ENCODE results near the gene NTMT1.

NTMT1 gene

GRCh38 chr9:129607027-129607387 is 19.0 kb upstream of the NTMT1 start:
- DNase-seq (ENCODE audit: low spot score in 2 of 2), result no peak
- peaks cover 10% of the 10 kb centered on the region for H3K36me3 Mint-ChIP-seq
- H3K4me3 Mint-ChIP-seq, result peak overlapping the region; percentile 22
- H3K4me1 Mint-ChIP-seq, result peaks cover 72% of the 10 kb centered on the region
- no peaks in the 10 kb centered on the region for H3K9me3 Mint-ChIP-seq
- no peak for ATAC-seq
- H3K27ac Mint-ChIP-seq, result peak overlapping the region; percentile 89

GRCh38 chr9:129608561-129609481 is 17.1 kb upstream of the NTMT1 start:
- DNase-seq (ENCODE audit: low spot score in 2 of 2) (no peak), ATAC-seq (no peak)
- Mint-ChIP-seq H3K4me1 (peaks cover 60% of the 10 kb centered on the region), H3K4me3 (peak overlapping the region; percentile 86), H3K9me3 (no peaks in the 10 kb centered on the region), H3K36me3 (peaks cover 10% of the 10 kb centered on the region), H3K27ac (peak overlapping the region; percentile 48)

- Mint-ChIP-seq H3K9me3 (no peaks in the 10 kb centered on the region), H3K4me1 (peaks cover 54% of the 10 kb centered on the region), H3K36me3 (peaks cover 10% of the 10 kb centered on the region), H3K4me3 (peak overlapping the region; percentile 86), H3K27ac (peak overlapping the region; percentile 90)
- DNase-seq (ENCODE audit: low spot score in 2 of 2), result peak in 1 of 2 donors; percentile 73
- ATAC-seq, result peak; percentile 67
Measured at GRCh38 chr9:129609486-129610212, 16.3 kb upstream of the NTMT1 start.

- peaks cover 49% of the 10 kb centered on the region for H3K4me1 Mint-ChIP-seq
- H3K27ac Mint-ChIP-seq, result peak overlapping the region; percentile 90
- ATAC-seq, result peak; percentile 8
- no peaks in the 10 kb centered on the region for H3K9me3 Mint-ChIP-seq
- no peak for DNase-seq (ENCODE audit: low spot score in 2 of 2)
- H3K36me3 Mint-ChIP-seq, result peaks cover 10% of the 10 kb centered on the region
- peak overlapping the region; percentile 86 for H3K4me3 Mint-ChIP-seq
Measured at GRCh38 chr9:129610213-129610472, 15.8 kb upstream of the NTMT1 start.

- Mint-ChIP-seq H3K9me3 (no peaks in the 10 kb centered on the region), H3K27ac (peak overlapping the region; percentile 93), H3K4me1 (peaks cover 47% of the 10 kb centered on the region), H3K36me3 (peaks cover 10% of the 10 kb centered on the region), H3K4me3 (peak overlapping the region; percentile 86)
- ATAC-seq, result peak; percentile 73
- peak; percentile 70 to 84 for DNase-seq (ENCODE audit: low spot score in 2 of 2)
Measured at GRCh38 chr9:129610473-129611306, 15.3 kb upstream of the NTMT1 start.

- no peak for DNase-seq (ENCODE audit: low spot score in 2 of 2)
- Mint-ChIP-seq H3K36me3 (peaks cover 10% of the 10 kb centered on the region), H3K4me3 (peak overlapping the region; percentile 86), H3K9me3 (no peaks in the 10 kb centered on the region), H3K27ac (peak overlapping the region; percentile 93), H3K4me1 (peaks cover 40% of the 10 kb centered on the region)
- no peak for ATAC-seq
Measured at GRCh38 chr9:129611307-129611800, 14.6 kb upstream of the NTMT1 start.

- no peak overlapping the region for H3K27ac Mint-ChIP-seq
- H3K9me3 Mint-ChIP-seq, result no peaks in the 10 kb centered on the region
- DNase-seq (ENCODE audit: low spot score in 2 of 2) (no peak), ATAC-seq (no peak)
- peaks cover 10% of the 10 kb centered on the region for H3K36me3 Mint-ChIP-seq
- H3K4me3 Mint-ChIP-seq, result no peak overlapping the region
- H3K4me1 Mint-ChIP-seq, result peaks cover 33% of the 10 kb centered on the region
Measured at GRCh38 chr9:129612123-129612522, 13.8 kb upstream of the NTMT1 start.

GRCh38 chr9:129612815-129613519 is 13.0 kb upstream of the NTMT1 start:
- Mint-ChIP-seq H3K4me3 (no peak overlapping the region), H3K4me1 (peaks cover 25% of the 10 kb centered on the region), H3K36me3 (peaks cover 6% of the 10 kb centered on the region), H3K27ac (no peak overlapping the region), H3K9me3 (no peaks in the 10 kb centered on the region)
- DNase-seq (ENCODE audit: low spot score in 2 of 2) (no peak), ATAC-seq (no peak)

- DNase-seq (ENCODE audit: low spot score in 2 of 2) (no peak), ATAC-seq (no peak)
- Mint-ChIP-seq H3K4me1 (peaks cover 21% of the 10 kb centered on the region), H3K4me3 (no peak overlapping the region), H3K9me3 (no peaks in the 10 kb centered on the region), H3K36me3 (peaks cover 6% of the 10 kb centered on the region), H3K27ac (no peak overlapping the region)
Measured at GRCh38 chr9:129613520-129614175, 12.3 kb upstream of the NTMT1 start.

GRCh38 chr9:129614932-129615331 is 11.0 kb upstream of the NTMT1 start:
- ATAC-seq, result no peak

GRCh38 chr9:129615407-129616285 is 10.3 kb upstream of the NTMT1 start:
- Mint-ChIP-seq H3K9me3 (no peaks in the 10 kb centered on the region), H3K4me1 (peaks cover 8% of the 10 kb centered on the region), H3K4me3 (no peak overlapping the region), H3K27ac (no peak overlapping the region), H3K36me3 (peaks cover 6% of the 10 kb centered on the region)
- DNase-seq (ENCODE audit: low spot score in 2 of 2) (no peak), ATAC-seq (no peak)

More at GRCh38 chr9:129614932-129615331, 11.0 kb upstream of the NTMT1 start:
- DNase-seq (ENCODE audit: low spot score in 2 of 2), result no peak
- H3K9me3 Mint-ChIP-seq, result no peaks in the 10 kb centered on the region
- H3K36me3 Mint-ChIP-seq, result peaks cover 6% of the 10 kb centered on the region
- H3K4me1 Mint-ChIP-seq, result peaks cover 9% of the 10 kb centered on the region
- no peak overlapping the region for H3K4me3 Mint-ChIP-seq
- H3K27ac Mint-ChIP-seq, result no peak overlapping the region

- Mint-ChIP-seq H3K27ac (no peak overlapping the region), H3K4me1 (no peaks in the 10 kb centered on the region), H3K4me3 (no peak overlapping the region), H3K9me3 (no peaks in the 10 kb centered on the region), H3K36me3 (no peaks in the 10 kb centered on the region)
- peak; percentile 47 for ATAC-seq
- no peak for DNase-seq (ENCODE audit: low spot score in 2 of 2)
Measured at GRCh38 chr9:129617167-129617566, 8.8 kb upstream of the NTMT1 start.

- Mint-ChIP-seq H3K9me3 (no peaks in the 10 kb centered on the region), H3K4me1 (peaks cover 15% of the 10 kb centered on the region), H3K4me3 (peak overlapping the region; percentile 3), H3K36me3 (peaks cover 6% of the 10 kb centered on the region), H3K27ac (no peak overlapping the region)
- DNase-seq (ENCODE audit: low spot score in 2 of 2), result no peak
- ATAC-seq, result no peak
Measured at GRCh38 chr9:129619787-129620668, 5.9 kb upstream of the NTMT1 start.

Measured in stimulated activated effector memory CD8-positive, alpha-beta T cell treated with anti-CD3 and anti-CD28 coated beads, Interleukin-12 subunit alpha, Interleukin-12 subunit beta, amount 100 ng/mL, for 72 hours (primary cell).